ENCODE measurements around the gene ASXL2. TPM values are rescaled to one million over a fixed set of nuclear protein-coding genes. Genes with fewer than 3 reads are reported as not detected.

ASXL2 gene
- total RNA-seq, 4 donors from 2014 or later: 15.4 to 19.7 (median 17.6) TPM

DNA sequence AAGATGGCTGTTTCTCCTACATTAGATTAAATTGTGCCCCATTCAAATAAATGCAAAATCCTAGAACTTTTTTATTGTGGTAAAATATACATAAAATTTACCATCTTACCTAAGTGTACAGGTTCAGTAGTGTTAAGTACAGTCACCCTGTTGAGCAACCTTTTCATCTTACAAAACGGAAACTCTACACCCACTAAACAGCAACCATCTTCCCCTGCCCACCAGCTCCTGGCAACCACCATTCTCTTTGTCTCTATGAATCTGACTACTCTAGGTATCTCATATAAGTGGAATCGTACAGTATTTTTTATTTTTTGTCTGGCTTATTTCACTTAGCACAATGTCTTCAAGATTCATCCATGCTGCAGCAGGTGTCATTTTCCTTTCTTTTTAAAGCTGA lies 53.0 kb downstream of the ASXL2 start:
- no peak for DNase-seq (ENCODE audit: low spot score)
- ATAC-seq (ENCODE audit: low FRiP score): no peak
- TF ChIP-seq, protein P1, sequence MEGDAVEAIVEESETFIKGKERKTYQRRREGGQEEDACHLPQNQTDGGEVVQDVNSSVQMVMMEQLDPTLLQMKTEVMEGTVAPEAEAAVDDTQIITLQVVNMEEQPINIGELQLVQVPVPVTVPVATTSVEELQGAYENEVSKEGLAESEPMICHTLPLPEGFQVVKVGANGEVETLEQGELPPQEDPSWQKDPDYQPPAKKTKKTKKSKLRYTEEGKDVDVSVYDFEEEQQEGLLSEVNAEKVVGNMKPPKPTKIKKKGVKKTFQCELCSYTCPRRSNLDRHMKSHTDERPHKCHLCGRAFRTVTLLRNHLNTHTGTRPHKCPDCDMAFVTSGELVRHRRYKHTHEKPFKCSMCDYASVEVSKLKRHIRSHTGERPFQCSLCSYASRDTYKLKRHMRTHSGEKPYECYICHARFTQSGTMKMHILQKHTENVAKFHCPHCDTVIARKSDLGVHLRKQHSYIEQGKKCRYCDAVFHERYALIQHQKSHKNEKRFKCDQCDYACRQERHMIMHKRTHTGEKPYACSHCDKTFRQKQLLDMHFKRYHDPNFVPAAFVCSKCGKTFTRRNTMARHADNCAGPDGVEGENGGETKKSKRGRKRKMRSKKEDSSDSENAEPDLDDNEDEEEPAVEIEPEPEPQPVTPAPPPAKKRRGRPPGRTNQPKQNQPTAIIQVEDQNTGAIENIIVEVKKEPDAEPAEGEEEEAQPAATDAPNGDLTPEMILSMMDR (IDR thresholded peaks at IDR 0.05): no peak

DNA sequence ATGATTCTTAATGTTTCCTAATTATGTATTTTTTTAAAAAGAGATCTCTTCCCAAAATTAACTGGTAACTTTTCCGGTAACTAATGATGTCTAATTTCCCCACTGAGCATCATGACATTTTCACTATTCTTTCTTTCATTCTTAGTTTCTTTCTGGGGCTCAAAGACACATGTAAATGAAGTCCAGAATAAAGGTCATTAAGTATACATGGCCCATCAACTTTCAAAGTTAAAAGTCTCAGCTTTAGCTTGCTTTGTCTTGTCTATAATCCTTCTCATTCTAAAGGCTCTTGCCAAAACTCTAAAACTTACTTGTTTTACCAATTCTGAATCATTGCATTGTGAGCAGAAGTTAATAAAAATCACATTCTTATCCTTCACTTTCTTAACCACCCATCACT lies 53.6 kb downstream of the ASXL2 start:
- DNase-seq (ENCODE audit: low spot score) (no peak), ATAC-seq (ENCODE audit: low FRiP score) (no peak)
- TF ChIP-seq, protein P1 (IDR thresholded peaks at IDR 0.05): no peak

DNA sequence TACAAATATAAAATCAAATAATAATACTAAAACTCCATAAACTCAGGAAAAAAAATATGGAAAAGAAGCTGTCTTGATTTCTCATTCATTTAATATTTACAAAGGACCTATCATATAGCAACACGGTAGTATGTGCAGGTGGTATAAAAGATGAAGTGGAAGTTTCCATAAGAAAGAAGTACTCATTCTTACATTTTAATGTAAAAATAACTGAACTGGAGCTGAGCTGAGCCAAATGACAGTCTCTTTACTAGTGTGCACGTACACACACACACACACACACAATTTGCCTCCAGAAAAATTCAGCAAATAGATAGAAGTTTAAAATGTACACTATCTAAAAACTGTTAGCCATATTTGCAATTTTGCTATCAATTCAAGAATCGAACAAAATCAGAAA lies 54.1 kb downstream of the ASXL2 start:
- ATAC-seq (ENCODE audit: low FRiP score) (no peak), DNase-seq (ENCODE audit: low spot score) (no peak)
- TF ChIP-seq, protein P1 (IDR thresholded peaks at IDR 0.05): no peak

DNA sequence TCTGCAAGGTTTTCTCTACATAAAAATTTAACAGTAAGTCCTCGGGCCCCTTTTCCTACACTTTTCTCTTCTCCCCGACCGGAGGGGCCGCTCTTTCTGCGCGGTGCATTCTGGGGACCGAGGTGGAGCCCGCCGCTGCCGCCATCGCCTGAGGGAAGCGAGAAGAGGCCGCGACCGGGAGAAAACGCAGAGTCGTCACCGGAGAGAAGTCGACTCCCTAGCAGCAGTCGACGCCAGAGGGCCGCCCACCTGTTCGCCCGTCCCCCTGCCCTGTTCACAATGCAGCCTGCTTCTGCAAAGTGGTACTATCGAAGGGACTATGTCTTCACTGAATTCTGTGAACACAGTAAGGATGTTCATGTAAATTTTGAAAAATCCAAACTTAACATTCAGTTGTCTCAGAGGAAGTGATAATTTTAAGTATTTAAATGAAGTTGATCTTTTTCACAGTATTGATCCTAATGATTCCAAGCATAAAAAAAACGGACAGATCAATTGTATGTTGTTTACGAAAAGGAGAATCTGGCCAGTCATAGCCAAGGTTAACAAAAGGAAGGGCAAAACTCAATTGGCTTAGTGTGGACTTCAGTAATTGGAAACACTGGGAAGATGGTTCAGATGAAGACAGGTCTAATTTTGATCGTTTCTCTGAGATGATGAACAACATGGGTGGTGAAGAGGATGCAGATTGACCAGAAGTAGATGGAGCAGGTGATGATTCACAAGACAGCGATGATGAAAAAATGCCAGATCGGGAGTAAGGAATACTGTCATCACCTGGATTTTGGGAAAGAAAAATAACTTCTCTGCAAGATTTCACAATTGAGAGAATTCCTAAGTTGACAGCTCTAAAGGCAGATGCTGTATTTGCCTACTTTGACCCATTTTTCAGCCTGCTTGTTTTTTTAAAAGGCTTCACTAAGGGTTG lies 55.8 kb downstream of the ASXL2 start:
- DNase-seq (ENCODE audit: low spot score): peak; percentile 25
- peak; percentile 88 for ATAC-seq (ENCODE audit: low FRiP score)
- TF ChIP-seq, protein P1 (IDR thresholded peaks at IDR 0.05): no peak

DNA sequence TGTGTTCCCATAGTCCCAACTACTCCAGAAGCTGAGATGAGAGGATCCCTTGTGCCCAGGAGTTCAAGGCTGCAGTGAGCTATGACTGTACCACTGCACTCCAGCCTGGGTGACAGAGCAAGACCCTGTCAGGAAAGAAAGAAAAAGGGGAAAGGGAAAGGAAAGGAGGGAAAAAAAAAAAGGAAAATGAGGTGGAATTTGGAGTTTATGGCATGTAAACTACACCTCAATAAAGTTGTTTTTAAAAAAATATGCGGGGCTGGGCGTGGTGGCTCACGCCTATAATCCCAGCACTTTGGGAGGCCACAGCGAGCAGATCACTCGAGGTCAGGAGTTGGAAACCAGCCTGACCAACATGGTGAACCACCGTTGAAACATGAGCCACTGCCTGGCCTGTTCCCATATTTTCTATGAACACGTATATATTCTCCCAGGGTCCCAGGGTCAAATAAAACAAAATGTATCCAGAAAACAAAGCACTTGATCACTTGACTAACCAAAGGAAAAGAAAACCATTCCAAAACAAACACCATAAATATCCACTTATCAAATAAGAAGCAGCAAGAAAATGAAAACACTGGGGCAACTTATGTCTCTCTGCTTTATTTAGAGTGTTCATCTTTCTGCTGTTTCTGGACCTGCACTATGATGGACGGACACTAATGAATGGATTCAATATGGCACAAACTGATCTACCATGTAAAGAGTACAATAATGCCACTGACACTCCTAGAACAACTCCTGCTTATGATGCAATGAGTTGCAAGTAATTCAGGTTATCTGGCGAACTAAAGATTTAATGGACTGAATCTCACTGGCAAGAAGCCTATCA lies 56.8 kb downstream of the ASXL2 start:
- ATAC-seq (ENCODE audit: low FRiP score) (no peak), DNase-seq (ENCODE audit: low spot score) (no peak)
- TF ChIP-seq, protein P1 (IDR thresholded peaks at IDR 0.05): no peak

DNA sequence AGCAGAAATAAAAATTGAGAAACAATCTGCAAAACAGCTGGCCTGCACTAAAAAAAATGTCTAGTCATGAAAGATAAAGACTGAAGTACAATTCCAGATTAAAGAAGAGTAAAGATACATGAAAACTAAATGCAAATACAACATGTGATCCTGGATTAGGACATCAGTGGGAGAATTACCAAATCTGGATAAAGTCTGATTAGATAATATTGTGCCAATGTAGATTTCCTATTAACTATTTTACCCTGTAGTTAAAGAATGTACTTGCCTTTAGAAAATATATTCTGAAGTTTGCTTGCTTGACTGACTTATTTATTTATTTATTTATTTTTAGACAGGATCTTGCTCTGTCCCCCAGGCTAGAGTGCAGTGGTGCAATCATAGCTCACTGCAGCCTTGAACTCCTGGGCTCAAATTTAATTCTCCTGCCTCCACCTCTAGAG lies 58.7 kb downstream of the ASXL2 start:
- TF ChIP-seq, protein P1 (IDR thresholded peaks at IDR 0.05): no peak
- ATAC-seq (ENCODE audit: low FRiP score) (no peak), DNase-seq (ENCODE audit: low spot score) (no peak)

Data from omental fat pad (tissue), 4 donors.